Measurements from ENCODE around the gene GKN2.
A peak's percentile ranks its signal among the peaks of the same experiment; 100 is the strongest.

The GKN2 gene

GRCh38 chr2:68975844-68976243 lies 23.2 kb upstream of the GKN2 start:
- H3K4me3 ChIP-seq (ENCODE audit: low read depth, low read length) = no peak overlapping the region
- TF ChIP-seq CTCF (conservative IDR thresholded peaks at IDR 0.05; ENCODE audit: low read depth, low read length) = no peak
- DNase-seq (ENCODE audit: low read depth) = no peak

GRCh38 chr2:68974946-68975665 lies 22.4 kb upstream of the GKN2 start:
- peak; percentile 72 for DNase-seq (ENCODE audit: low read depth)
- no peak for TF ChIP-seq CTCF (conservative IDR thresholded peaks at IDR 0.05; ENCODE audit: low read depth, low read length)
- no peak overlapping the region for H3K4me3 ChIP-seq (ENCODE audit: low read depth, low read length)

- TF ChIP-seq CTCF (conservative IDR thresholded peaks at IDR 0.05; ENCODE audit: low read depth, low read length) = no peak
Observed at GRCh38 chr2:68974251-68974650, 21.6 kb upstream of the GKN2 start, which contains the start of gene GKN1. TSS of gene GKN1 (plus strand) at chr2:68974636. CDS start at chr2:68974678, 42 bp downstream.

GRCh38 chr2:68971591-68972231 lies 19.0 kb upstream of the GKN2 start:
- peak; percentile 93 for DNase-seq (ENCODE audit: low read depth)
- TF ChIP-seq CTCF (conservative IDR thresholded peaks at IDR 0.05; ENCODE audit: low read depth, low read length) = no peak
- no peak overlapping the region for H3K4me3 ChIP-seq (ENCODE audit: low read depth, low read length)

More at GRCh38 chr2:68974251-68974650, 21.6 kb upstream of the GKN2 start, which contains the start of gene GKN1:
- H3K4me3 ChIP-seq (ENCODE audit: low read depth, low read length) = no peak within 1 kb of the TSS
- DNase-seq (ENCODE audit: low read depth) = no peak

- no peak for TF ChIP-seq CTCF (conservative IDR thresholded peaks at IDR 0.05; ENCODE audit: low read depth, low read length)
- no peak for DNase-seq (ENCODE audit: low read depth)
Observed at GRCh38 chr2:68970566-68971265, 18.0 kb upstream of the GKN2 start.

GRCh38 chr2:68969736-68970490 lies 17.2 kb upstream of the GKN2 start:
- H3K4me3 ChIP-seq (ENCODE audit: low read depth, low read length) = no peak overlapping the region
- no peak for DNase-seq (ENCODE audit: low read depth)
- no peak for TF ChIP-seq CTCF (conservative IDR thresholded peaks at IDR 0.05; ENCODE audit: low read depth, low read length)

More at GRCh38 chr2:68970566-68971265, 18.0 kb upstream of the GKN2 start:
- H3K4me3 ChIP-seq (ENCODE audit: low read depth, low read length) = no peak overlapping the region
